ENCODE results near the gene FAM124A. TPM values are rescaled to one million over a fixed set of nuclear protein-coding genes. Genes with fewer than 3 reads are reported as not detected.
"Not testable (repeated sequence)": the region's sequence is repeated elsewhere in the genome, so short reads cannot be mapped to it uniquely, and the experiment has no call there.

FAM124A gene
- total RNA-seq, 1 experiment from 2014 or later: 0.30 TPM

DNA sequence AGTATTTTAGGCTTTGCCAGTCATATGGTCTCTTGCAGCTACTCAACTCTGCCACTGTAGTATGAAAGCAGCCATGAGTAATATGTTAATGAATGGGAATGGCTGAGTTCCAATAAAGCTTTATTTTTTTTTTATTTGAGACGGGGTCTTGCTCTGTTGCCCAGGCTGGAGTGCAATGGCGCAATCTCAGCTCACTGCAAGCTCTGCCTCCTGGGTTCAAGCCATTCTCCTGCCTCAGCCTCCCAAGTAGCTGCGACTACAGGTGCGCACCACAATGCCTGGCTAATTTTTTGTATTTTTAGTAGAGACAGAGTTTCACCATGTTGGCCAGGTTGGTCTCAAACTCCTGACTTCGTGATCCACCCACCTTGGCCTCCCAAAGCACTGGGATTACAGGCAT, 60.7 kb downstream of the FAM124A start:
- in situ Hi-C loops (cut with HindIII; ENCODE audit: low pct_unique_long_range_greater_than_20kb, low sequenced_read_pairs); DNase-seq (ENCODE audit: low read depth): not testable (repeated sequence)

GRCh38 chr13:51283371-51283770, 61.2 kb downstream of the FAM124A start:
- no peak for DNase-seq (ENCODE audit: low read depth)

GRCh38 chr13:51284339-51284738, 62.1 kb downstream of the FAM124A start:
- no peak for DNase-seq (ENCODE audit: low read depth)
- in situ Hi-C loops (cut with HindIII; ENCODE audit: low pct_unique_long_range_greater_than_20kb, low sequenced_read_pairs): no loop called here

More at GRCh38 chr13:51283371-51283770, 61.2 kb downstream of the FAM124A start:
- in situ Hi-C loops (cut with HindIII; ENCODE audit: low pct_unique_long_range_greater_than_20kb, low sequenced_read_pairs): no loop called here

DNA sequence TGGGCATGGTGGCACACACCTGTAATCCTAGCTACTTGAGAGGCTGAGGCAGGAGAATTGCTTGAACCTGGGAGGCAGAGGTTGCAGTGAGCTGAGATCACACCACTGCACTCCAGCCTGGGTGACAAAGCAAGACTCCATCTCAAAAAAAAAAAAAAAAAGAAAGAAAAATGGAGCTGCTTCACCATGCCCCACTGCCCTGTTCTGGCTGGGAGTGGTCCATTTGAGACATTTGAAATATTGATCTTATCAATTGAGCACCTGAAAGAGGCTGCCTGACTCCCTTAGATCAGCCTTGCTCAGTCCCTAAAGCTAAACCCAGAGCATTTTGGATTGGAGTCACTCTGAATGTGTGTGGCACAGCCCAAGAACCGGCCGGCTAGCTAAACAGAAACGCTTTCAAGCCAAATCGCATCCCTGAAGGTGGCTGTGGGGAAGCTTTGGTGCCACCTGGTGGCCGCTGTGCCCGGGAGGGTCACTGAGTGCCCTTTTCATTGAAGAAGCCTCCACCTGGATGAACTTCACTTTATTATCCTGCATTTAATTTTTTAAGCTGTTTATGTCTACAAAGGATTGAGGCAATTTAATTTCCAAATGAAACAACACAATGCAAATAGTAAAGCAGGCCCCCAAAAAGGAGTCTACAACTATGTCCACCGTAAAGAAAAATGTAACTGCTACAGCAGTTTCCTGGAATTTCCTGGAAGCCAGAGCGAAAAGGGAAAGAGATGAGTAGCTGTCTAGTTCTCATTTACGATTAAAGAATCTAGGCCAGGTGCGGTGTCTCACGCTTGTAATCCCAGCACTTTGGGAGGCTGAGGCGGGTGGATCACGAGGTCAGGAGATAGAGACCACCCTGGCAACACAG, 64.2 kb downstream of the FAM124A start:
- DNase-seq (ENCODE audit: low read depth): peak; percentile 31
- in situ Hi-C loops (cut with HindIII; ENCODE audit: low pct_unique_long_range_greater_than_20kb, low sequenced_read_pairs): no loop called here

DNA sequence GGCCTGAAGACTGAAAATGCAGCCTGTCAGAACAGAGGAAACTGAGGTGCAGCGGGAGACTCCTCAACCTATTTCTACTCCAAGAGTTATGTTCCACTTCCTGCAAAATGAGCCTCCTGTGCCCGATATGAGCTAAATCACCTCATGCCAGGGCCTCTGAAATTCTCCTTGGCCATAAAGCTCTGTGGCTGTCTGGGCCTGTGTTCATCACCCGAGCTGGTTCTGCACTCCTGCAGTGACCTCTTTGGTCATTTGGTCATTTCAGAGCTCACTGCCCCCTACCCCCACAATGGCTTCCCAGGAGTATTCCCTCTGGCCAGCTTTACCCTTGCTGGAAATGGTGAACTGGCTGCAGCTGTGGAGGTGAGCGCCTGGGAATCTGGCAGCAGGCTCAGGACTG, 65.6 kb downstream of the FAM124A start:
- no peak for DNase-seq (ENCODE audit: low read depth)
- in situ Hi-C loops (cut with HindIII; ENCODE audit: low pct_unique_long_range_greater_than_20kb, low sequenced_read_pairs): no loop called here

DNA sequence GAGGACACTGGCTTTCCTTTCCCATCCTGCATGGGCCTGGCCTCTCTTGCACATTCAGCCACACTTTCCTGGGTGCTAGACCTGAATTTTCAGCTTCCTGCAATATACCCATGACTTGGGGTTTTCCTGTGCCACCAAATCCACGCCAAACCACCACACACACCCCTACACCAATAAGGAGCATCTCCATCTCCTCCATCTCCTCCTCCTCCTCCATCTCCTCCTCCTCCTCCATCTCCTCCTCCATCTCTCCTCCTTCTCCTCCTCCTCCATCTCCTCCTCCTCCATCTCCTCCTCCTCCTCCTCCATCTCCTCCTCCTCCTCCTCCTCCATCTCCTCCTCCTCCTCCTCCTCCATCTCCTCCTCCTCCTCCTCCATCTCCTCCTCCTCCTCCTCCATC, 66.1 kb downstream of the FAM124A start:
- in situ Hi-C loops (cut with HindIII; ENCODE audit: low pct_unique_long_range_greater_than_20kb, low sequenced_read_pairs); DNase-seq (ENCODE audit: low read depth): not testable (repeated sequence)

- DNase-seq (ENCODE audit: low read depth): no peak
- in situ Hi-C loops (cut with HindIII; ENCODE audit: low pct_unique_long_range_greater_than_20kb, low sequenced_read_pairs): no loop called here
Measured at GRCh38 chr13:51291341-51291740, 69.1 kb downstream of the FAM124A start.

GRCh38 chr13:51292000-51292565, 69.9 kb downstream of the FAM124A start:
- DNase-seq (ENCODE audit: low read depth): no peak
- in situ Hi-C loops (cut with HindIII; ENCODE audit: low pct_unique_long_range_greater_than_20kb, low sequenced_read_pairs): no loop called here

DNA sequence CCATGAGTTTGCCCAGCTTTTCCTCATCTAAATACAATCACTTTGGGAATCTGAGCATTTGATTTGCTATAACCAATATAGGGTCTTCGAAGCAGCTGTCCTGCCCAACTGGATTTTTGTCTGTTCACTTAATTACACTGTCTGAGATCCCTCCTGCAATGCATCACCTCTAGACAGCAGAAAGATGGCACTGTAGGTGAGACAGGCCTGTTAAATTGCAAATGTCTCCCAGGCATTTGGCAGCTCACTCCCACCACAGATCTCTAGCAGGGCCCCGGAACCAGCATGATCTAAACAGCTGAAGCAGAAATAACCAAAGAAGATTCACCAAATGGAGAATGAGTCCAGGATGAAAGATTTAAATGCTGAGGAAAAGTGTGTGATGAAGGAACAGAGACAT, 75.4 kb downstream of the FAM124A start:
- DNase-seq (ENCODE audit: low read depth): no peak
- in situ Hi-C loops (cut with HindIII; ENCODE audit: low pct_unique_long_range_greater_than_20kb, low sequenced_read_pairs): no loop called here

- no peak for DNase-seq (ENCODE audit: low read depth)
- in situ Hi-C loops (cut with HindIII; ENCODE audit: low pct_unique_long_range_greater_than_20kb, low sequenced_read_pairs): no loop called here
Measured at GRCh38 chr13:51298812-51299211, 76.6 kb downstream of the FAM124A start.

- DNase-seq (ENCODE audit: low read depth): no peak
- in situ Hi-C loops (cut with HindIII; ENCODE audit: low pct_unique_long_range_greater_than_20kb, low sequenced_read_pairs): no loop called here
Measured at GRCh38 chr13:51303063-51303552, 80.9 kb downstream of the FAM124A start.

GRCh38 chr13:51303882-51304281, 81.7 kb downstream of the FAM124A start:
- no peak for DNase-seq (ENCODE audit: low read depth)
- in situ Hi-C loops (cut with HindIII; ENCODE audit: low pct_unique_long_range_greater_than_20kb, low sequenced_read_pairs): no loop called here

GRCh38 chr13:51305271-51305967, 83.2 kb downstream of the FAM124A start:
- no peak for DNase-seq (ENCODE audit: low read depth)
- in situ Hi-C loops (cut with HindIII; ENCODE audit: low pct_unique_long_range_greater_than_20kb, low sequenced_read_pairs): no loop called here

DNA sequence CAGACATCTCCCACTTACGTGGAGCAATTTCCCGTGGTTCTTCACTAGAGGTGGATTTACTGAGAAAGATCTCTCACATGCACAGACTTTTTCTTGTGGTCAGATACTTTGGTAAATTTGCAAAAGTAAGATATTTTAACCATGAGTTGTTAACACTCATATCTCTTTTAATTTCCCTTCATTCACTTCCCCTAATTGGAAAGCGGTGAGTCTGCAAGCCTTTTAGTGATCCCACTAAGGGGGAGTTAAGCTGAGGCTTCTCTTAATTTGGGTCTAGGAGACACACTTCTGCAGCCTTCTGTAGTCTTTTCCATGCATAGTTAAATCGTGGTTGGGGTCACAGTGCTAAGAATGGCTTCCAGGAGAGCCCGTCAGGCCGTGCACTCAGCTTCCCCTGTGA, 86.6 kb downstream of the FAM124A start:
- DNase-seq (ENCODE audit: low read depth): no peak
- in situ Hi-C loops (cut with HindIII; ENCODE audit: low pct_unique_long_range_greater_than_20kb, low sequenced_read_pairs): no loop called here

DNA sequence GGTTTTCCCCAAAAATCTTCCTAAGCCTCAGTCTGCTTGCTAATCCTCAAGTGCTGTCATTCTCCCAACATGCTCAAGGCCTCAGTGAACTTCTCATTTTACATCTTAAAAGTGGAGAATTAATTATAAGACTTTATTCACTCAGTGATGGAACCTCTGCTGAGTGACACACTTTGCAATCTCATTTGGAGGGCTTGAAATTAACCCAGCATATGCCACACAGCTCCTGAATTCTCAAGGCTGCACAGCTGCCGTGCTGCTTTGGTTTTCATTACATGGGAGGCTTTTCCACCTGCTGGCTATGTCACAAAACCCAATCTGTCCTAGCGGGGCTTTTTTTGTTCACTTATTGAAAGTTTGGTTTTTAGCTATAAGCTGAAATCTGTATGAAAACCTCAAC, 89.0 kb downstream of the FAM124A start:
- in situ Hi-C loops (cut with HindIII; ENCODE audit: low pct_unique_long_range_greater_than_20kb, low sequenced_read_pairs): no loop called here
- DNase-seq (ENCODE audit: low read depth): no peak

DNA sequence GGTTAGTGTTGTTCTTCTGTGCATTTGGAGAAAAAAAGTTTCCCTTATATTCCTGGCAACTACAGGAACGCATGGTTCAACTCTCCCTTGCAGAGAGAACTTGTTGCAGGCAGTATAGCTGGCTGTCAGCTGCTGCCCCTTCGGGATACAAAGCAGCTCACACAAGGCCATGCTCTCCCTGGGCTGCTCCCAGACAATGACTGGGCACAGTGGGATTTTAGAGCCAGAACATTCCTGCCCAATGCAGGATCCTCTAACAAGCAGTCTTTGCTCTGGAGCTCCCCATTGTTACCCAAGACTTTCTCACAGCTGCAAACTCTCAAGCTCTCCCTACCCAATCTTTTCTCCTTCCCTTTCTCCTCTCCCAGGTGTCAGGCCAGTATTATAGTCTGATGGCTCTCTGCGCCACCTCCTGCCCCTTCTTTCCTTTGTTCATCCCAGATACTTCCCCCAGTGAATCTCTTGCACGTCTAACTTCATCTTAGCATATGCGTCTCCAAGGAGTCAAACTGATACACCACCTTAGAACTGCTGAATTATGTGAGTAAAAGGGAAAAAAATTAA, 89.8 kb downstream of the FAM124A start:
- DNase-seq (ENCODE audit: low read depth): no peak
- in situ Hi-C loops (cut with HindIII; ENCODE audit: low pct_unique_long_range_greater_than_20kb, low sequenced_read_pairs): no loop called here

GRCh38 chr13:51313619-51314018, 91.4 kb downstream of the FAM124A start:
- in situ Hi-C loops (cut with HindIII; ENCODE audit: low pct_unique_long_range_greater_than_20kb, low sequenced_read_pairs): no loop called here

GRCh38 chr13:51317262-51317661, 95.1 kb downstream of the FAM124A start:
- in situ Hi-C loops (cut with HindIII; ENCODE audit: low pct_unique_long_range_greater_than_20kb, low sequenced_read_pairs): no loop called here
- peak; percentile 2 for DNase-seq (ENCODE audit: low read depth)

More at GRCh38 chr13:51313619-51314018, 91.4 kb downstream of the FAM124A start:
- no peak for DNase-seq (ENCODE audit: low read depth)

DNA sequence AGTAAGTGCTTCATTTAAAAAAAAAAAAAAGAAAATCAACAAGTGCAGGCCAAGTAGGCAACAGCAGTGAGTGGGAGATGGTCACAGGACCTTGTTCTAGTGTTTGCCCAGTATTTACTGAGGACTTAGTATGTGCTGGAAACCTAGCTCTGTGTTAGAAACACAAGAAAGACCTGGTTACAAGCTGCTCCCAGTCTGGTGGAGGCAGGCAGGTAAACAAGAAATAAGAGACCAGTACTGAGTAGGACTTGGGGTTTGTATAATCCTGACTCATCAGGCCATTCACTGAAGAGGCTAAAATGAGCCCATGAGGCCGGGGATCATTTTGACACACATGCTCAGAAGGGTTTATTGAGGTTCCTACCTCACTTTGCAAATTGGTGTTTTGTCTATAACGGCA, 95.8 kb downstream of the FAM124A start:
- no peak for DNase-seq (ENCODE audit: low read depth)
- in situ Hi-C loops (cut with HindIII; ENCODE audit: low pct_unique_long_range_greater_than_20kb, low sequenced_read_pairs): no loop called here
